ENCODE measurements around the gene HHAT.
A peak's percentile ranks its signal among the peaks of the same experiment; 100 is the strongest.
"Not testable (repeated sequence)": the region's sequence is repeated elsewhere in the genome, so short reads cannot be mapped to it uniquely, and the experiment has no call there.

Gene HHAT

GRCh38 chr1:210397681-210398080, 69.0 kb downstream of the HHAT start:
- no peak for DNase-seq

- DNase-seq: no peak
Observed at GRCh38 chr1:210398466-210398865, 69.8 kb downstream of the HHAT start.

GRCh38 chr1:210400043-210400840, 71.5 kb downstream of the HHAT start:
- DNase-seq: peak in 12 of 14 donors; percentile 4 to 62 (median 29)

GRCh38 chr1:210402560-210402959, 73.9 kb downstream of the HHAT start:
- DNase-seq: no peak

GRCh38 chr1:210405316-210405715, 76.6 kb downstream of the HHAT start:
- no peak for DNase-seq

- not testable (repeated sequence) for DNase-seq
Observed at GRCh38 chr1:210406341-210406740, 77.6 kb downstream of the HHAT start.

GRCh38 chr1:210407207-210407886, 78.6 kb downstream of the HHAT start:
- DNase-seq: peak in 11 of 14 donors; percentile 17 to 75 (median 32)

- DNase-seq: no peak
Observed at GRCh38 chr1:210407887-210408252, 79.2 kb downstream of the HHAT start.

- no peak for DNase-seq
Observed at GRCh38 chr1:210412240-210412639, 83.5 kb downstream of the HHAT start.

- DNase-seq: no peak
Observed at GRCh38 chr1:210413951-210414350, 85.2 kb downstream of the HHAT start.

- DNase-seq: peak in 1 of 14 donors; percentile 20
Observed at GRCh38 chr1:210415846-210416448, 87.2 kb downstream of the HHAT start.

- DNase-seq: no peak
Observed at GRCh38 chr1:210416681-210417080, 88.0 kb downstream of the HHAT start.

- no peak for DNase-seq
Observed at GRCh38 chr1:210417881-210418280, 89.2 kb downstream of the HHAT start.

- DNase-seq: no peak
Observed at GRCh38 chr1:210418863-210419650, 90.4 kb downstream of the HHAT start.

- not testable (repeated sequence) for DNase-seq
Observed at GRCh38 chr1:210426696-210427095, 98.0 kb downstream of the HHAT start.

- DNase-seq: no peak
Observed at GRCh38 chr1:210428696-210429095, 100.0 kb downstream of the HHAT start.

GRCh38 chr1:210434223-210434622, 105.5 kb downstream of the HHAT start:
- DNase-seq: no peak

GRCh38 chr1:210437111-210437510, 108.4 kb downstream of the HHAT start:
- DNase-seq: no peak

GRCh38 chr1:210437781-210438180, 109.1 kb downstream of the HHAT start:
- DNase-seq: no peak

- DNase-seq: no peak
Observed at GRCh38 chr1:210438928-210439841, 110.5 kb downstream of the HHAT start.

- no peak for DNase-seq
Observed at GRCh38 chr1:210440081-210440480, 111.4 kb downstream of the HHAT start.

GRCh38 chr1:210441028-210441427, 112.3 kb downstream of the HHAT start:
- no peak for DNase-seq

Data from C1 segment of cervical spinal cord (tissue), 14 donors.